Testis (tissue), 2 donors: ENCODE results near the gene ZNF814.
"Not testable (repeated sequence)": the region's sequence is repeated elsewhere in the genome, so short reads cannot be mapped to it uniquely, and the experiment has no call there.

Experiments
- POLR2A ChIP-seq: fragments of 450-650 bp; IDR thresholded peaks from one replicate; pipeline ENCODE4 v1.6.1; 2017; ENCODE audit warnings: antibody characterized with exemption, mild to moderate bottlenecking, moderate library complexity
- TF ChIP-seq, protein P1 (sequence below), 3 experiments: fragments of 450-650 bp in 2 of 3; fragments of 200-600 bp in 1 of 3; sonication (generic) in 1 of 3; IDR thresholded peaks; one replicate each; pipeline ENCODE4 v1.5.1; 2016 to 2019; ENCODE audit warnings: antibody characterized with exemption in 3 of 3, mild to moderate bottlenecking in 2 of 3, moderate library complexity in 1 of 3

DNA sequence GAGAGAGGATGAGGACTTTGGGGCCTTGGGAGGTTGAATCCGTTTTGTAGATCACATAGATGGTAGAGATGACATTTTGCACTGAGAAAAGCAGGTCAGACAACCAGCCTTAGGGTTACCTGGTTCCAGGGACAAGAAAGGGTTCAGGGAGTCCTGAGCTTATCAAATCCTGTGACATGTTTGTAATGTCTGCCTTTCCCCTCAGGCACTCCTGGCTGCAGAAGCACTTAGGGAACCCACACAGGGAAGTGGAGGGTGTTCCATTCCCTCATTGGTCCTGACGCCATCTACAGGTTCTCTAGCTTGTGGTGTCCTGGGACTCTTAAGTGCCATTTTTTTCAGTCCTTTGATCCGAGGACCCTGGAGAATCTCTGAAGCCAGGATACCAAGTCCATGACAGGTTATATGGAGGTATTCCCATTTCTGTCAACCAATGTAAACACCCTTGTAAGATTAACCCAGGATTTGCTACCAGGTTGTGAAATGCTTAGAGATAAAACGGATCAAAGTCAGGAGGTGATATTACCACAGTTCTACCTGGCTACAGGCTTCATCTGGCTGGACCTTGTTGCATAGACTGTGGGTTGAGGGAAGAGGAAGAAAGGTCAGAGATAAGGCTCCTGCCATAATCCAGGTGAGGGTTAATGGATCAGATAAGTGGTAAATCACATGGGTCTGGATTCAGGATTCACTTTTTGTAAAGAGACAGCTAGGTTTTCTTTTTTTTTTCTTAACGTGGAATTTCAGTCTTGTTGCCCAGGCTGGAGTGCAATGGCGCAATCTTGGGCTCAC lies 36.8 kb downstream of the ZNF814 start:
- TF ChIP-seq, protein P1, sequence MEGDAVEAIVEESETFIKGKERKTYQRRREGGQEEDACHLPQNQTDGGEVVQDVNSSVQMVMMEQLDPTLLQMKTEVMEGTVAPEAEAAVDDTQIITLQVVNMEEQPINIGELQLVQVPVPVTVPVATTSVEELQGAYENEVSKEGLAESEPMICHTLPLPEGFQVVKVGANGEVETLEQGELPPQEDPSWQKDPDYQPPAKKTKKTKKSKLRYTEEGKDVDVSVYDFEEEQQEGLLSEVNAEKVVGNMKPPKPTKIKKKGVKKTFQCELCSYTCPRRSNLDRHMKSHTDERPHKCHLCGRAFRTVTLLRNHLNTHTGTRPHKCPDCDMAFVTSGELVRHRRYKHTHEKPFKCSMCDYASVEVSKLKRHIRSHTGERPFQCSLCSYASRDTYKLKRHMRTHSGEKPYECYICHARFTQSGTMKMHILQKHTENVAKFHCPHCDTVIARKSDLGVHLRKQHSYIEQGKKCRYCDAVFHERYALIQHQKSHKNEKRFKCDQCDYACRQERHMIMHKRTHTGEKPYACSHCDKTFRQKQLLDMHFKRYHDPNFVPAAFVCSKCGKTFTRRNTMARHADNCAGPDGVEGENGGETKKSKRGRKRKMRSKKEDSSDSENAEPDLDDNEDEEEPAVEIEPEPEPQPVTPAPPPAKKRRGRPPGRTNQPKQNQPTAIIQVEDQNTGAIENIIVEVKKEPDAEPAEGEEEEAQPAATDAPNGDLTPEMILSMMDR (IDR thresholded peaks at IDR 0.05), result not testable (repeated sequence)
- not testable (repeated sequence) for TF ChIP-seq POLR2A
